ENCODE data around the gene MTUS2. TPM values are rescaled to one million over a fixed set of nuclear protein-coding genes. Genes with fewer than 3 reads are reported as not detected.
A peak's percentile ranks its signal among the peaks of the same experiment; 100 is the strongest.

The MTUS2 gene
- total and polyA plus RNA-seq, 4 donors, result under 0.01 to 0.70 (median 0.15) TPM

DNA sequence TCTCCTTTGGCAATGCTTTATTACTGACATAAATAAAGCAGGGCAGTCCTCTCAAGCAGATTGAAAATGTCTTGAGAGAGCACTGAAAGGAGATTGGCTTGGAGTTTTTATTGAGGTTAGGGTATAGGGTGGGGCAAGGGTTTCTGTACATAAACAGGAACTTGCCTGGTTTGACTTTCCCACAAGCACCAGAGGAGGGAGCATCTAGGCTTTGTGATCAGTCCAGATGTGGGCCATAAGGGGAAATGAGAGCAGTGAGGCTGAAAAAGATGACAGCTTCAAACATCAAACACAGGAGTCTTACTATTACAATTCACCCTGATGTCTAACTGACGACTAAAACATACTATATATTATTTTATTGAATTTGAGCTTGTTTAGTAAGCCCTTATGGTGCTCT lies 260.9 kb downstream of the MTUS2 start:
- Histone ChIP-seq H3K36me3 (ENCODE audit: control insufficient read depth in 4 of 4, insufficient read depth in 3 of 4, low read depth in 1 of 4, low read length in 3 of 4) (no peaks in the 10 kb centered on the region), H3K9me3 (ENCODE audit: control insufficient read depth in 4 of 4, low read length in 3 of 4) (peaks cover 0 to 3% (median 0%) of the 10 kb centered on the region in 4 donors), H3K9ac (ENCODE audit: low read depth in 1 of 2, low read length in 2 of 2) (no peak overlapping the region), H3K27ac (ENCODE audit: low read depth in 1 of 2, low read length in 2 of 2) (no peak overlapping the region), H3K27me3 (ENCODE audit: control insufficient read depth in 4 of 4, insufficient read depth in 4 of 4, low read length in 3 of 4) (no peaks in the 10 kb centered on the region), H3K4me1 (ENCODE audit: control insufficient read depth in 4 of 4, insufficient read depth in 4 of 4, low read length in 3 of 4) (no peaks in the 10 kb centered on the region), H3K4me3 (ENCODE audit: low read depth in 1 of 3, low read length in 3 of 3) (no peak overlapping the region)
- WGBS, result 74% methylated on average over 1 of the region's 1 CpG
- no peak for TF ChIP-seq SP1 (IDR thresholded peaks at IDR 0.05)
- TF ChIP-seq, protein P1, sequence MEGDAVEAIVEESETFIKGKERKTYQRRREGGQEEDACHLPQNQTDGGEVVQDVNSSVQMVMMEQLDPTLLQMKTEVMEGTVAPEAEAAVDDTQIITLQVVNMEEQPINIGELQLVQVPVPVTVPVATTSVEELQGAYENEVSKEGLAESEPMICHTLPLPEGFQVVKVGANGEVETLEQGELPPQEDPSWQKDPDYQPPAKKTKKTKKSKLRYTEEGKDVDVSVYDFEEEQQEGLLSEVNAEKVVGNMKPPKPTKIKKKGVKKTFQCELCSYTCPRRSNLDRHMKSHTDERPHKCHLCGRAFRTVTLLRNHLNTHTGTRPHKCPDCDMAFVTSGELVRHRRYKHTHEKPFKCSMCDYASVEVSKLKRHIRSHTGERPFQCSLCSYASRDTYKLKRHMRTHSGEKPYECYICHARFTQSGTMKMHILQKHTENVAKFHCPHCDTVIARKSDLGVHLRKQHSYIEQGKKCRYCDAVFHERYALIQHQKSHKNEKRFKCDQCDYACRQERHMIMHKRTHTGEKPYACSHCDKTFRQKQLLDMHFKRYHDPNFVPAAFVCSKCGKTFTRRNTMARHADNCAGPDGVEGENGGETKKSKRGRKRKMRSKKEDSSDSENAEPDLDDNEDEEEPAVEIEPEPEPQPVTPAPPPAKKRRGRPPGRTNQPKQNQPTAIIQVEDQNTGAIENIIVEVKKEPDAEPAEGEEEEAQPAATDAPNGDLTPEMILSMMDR (IDR thresholded peaks at IDR 0.05; ENCODE audit: low read depth, low read length, missing input control), result peak; percentile 52
- peak; percentile 79 to 86 for TF ChIP-seq RAD21 (IDR thresholded peaks at IDR 0.05)
- DNase-seq (ENCODE audit: low spot score), result no peak

DNA sequence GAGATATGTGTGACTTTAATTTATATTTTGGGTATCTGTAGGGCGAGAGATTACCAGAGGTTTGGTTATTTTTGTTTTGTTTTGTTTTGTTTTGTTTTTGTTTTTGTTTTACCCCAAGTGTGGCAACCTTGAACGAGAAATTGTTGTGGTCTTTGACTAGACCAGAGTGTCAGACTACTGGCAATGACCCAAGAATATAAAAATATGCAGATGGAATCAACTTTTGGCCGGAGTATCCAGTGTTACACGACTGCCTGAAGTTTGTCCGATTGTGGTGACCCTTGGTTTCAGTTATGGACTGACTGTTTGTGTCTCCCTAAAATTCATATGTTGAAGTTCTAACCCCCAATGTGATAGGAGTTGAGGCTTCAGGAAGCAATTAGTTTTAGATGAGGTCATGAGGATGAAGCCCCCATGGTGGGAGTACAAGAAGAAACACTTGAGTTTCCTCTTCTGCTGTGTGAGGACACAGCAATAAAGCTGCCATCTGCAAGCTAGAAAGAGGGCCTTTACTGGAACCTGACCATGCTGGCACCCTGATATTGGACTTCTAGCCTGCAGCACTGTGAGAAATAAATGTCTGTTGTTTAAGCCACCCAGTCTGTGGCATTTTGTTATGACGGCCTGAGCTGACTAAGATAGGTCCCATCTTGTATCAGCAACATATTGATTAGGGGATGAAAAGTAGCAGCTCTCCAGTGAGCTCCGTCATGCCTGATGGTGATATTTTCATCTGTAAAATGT lies 261.7 kb downstream of the MTUS2 start:
- Histone ChIP-seq H3K36me3 (ENCODE audit: control insufficient read depth in 4 of 4, insufficient read depth in 3 of 4, low read depth in 1 of 4, low read length in 3 of 4) (no peaks in the 10 kb centered on the region), H3K27ac (ENCODE audit: low read depth in 1 of 2, low read length in 2 of 2) (no peak overlapping the region), H3K9ac (ENCODE audit: low read depth in 1 of 2, low read length in 2 of 2) (no peak overlapping the region), H3K27me3 (ENCODE audit: control insufficient read depth in 4 of 4, insufficient read depth in 4 of 4, low read length in 3 of 4) (no peaks in the 10 kb centered on the region), H3K4me3 (ENCODE audit: low read depth in 1 of 3, low read length in 3 of 3) (no peak overlapping the region), H3K9me3 (ENCODE audit: control insufficient read depth in 4 of 4, low read length in 3 of 4) (peaks cover 0 to 3% (median 0%) of the 10 kb centered on the region in 4 donors), H3K4me1 (ENCODE audit: control insufficient read depth in 4 of 4, insufficient read depth in 4 of 4, low read length in 3 of 4) (no peaks in the 10 kb centered on the region)
- TF ChIP-seq RAD21 (IDR thresholded peaks at IDR 0.05) (no peak), FOXA2 (IDR thresholded peaks at IDR 0.05) (no peak), EGR1 (IDR thresholded peaks at IDR 0.05; ENCODE audit: low read depth in 2 of 2) (no peak), TAF1 (conservative IDR thresholded peaks at IDR 0.05) (no peak), GABPA (IDR thresholded peaks at IDR 0.05 in 1 of 2, conservative IDR thresholded peaks at IDR 0.05 in 1 of 2) (no peak), YY1 (IDR thresholded peaks at IDR 0.05) (no peak), NR2F2 (IDR thresholded peaks at IDR 0.05) (no peak), HNF4G (IDR thresholded peaks at IDR 0.05) (no peak), RXRA (IDR thresholded peaks at IDR 0.05) (no peak), SP1 (IDR thresholded peaks at IDR 0.05) (no peak), JUND (IDR thresholded peaks at IDR 0.05) (no peak), FOXA1 (IDR thresholded peaks at IDR 0.05) (no peak)
- TF ChIP-seq, protein P2, sequence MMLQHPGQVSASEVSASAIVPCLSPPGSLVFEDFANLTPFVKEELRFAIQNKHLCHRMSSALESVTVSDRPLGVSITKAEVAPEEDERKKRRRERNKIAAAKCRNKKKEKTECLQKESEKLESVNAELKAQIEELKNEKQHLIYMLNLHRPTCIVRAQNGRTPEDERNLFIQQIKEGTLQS (IDR thresholded peaks at IDR 0.05), result no peak
- TF ChIP-seq, protein P3, sequence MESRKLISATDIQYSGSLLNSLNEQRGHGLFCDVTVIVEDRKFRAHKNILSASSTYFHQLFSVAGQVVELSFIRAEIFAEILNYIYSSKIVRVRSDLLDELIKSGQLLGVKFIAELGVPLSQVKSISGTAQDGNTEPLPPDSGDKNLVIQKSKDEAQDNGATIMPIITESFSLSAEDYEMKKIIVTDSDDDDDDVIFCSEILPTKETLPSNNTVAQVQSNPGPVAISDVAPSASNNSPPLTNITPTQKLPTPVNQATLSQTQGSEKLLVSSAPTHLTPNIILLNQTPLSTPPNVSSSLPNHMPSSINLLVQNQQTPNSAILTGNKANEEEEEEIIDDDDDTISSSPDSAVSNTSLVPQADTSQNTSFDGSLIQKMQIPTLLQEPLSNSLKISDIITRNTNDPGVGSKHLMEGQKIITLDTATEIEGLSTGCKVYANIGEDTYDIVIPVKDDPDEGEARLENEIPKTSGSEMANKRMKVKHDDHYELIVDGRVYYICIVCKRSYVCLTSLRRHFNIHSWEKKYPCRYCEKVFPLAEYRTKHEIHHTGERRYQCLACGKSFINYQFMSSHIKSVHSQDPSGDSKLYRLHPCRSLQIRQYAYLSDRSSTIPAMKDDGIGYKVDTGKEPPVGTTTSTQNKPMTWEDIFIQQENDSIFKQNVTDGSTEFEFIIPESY (IDR thresholded peaks at IDR 0.05), result no peak
- TF ChIP-seq, protein P1 (IDR thresholded peaks at IDR 0.05; ENCODE audit: low read depth, low read length, missing input control), result no peak
- TF ChIP-seq, protein P4, sequence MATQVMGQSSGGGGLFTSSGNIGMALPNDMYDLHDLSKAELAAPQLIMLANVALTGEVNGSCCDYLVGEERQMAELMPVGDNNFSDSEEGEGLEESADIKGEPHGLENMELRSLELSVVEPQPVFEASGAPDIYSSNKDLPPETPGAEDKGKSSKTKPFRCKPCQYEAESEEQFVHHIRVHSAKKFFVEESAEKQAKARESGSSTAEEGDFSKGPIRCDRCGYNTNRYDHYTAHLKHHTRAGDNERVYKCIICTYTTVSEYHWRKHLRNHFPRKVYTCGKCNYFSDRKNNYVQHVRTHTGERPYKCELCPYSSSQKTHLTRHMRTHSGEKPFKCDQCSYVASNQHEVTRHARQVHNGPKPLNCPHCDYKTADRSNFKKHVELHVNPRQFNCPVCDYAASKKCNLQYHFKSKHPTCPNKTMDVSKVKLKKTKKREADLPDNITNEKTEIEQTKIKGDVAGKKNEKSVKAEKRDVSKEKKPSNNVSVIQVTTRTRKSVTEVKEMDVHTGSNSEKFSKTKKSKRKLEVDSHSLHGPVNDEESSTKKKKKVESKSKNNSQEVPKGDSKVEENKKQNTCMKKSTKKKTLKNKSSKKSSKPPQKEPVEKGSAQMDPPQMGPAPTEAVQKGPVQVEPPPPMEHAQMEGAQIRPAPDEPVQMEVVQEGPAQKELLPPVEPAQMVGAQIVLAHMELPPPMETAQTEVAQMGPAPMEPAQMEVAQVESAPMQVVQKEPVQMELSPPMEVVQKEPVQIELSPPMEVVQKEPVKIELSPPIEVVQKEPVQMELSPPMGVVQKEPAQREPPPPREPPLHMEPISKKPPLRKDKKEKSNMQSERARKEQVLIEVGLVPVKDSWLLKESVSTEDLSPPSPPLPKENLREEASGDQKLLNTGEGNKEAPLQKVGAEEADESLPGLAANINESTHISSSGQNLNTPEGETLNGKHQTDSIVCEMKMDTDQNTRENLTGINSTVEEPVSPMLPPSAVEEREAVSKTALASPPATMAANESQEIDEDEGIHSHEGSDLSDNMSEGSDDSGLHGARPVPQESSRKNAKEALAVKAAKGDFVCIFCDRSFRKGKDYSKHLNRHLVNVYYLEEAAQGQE (IDR thresholded peaks at IDR 0.05), result no peak
- TF ChIP-seq, protein P5, sequence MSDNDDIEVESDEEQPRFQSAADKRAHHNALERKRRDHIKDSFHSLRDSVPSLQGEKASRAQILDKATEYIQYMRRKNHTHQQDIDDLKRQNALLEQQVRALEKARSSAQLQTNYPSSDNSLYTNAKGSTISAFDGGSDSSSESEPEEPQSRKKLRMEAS (IDR thresholded peaks at IDR 0.05), result no peak
- WGBS, result 79% methylated on average over 7 of the region's 7 CpGs
- no peak for DNase-seq (ENCODE audit: low spot score)
